Loucy (cell line): ENCODE results near the gene STK38L.

ENCODE experiments used
- H2AFZ ChIP-seq: fragments of 200-600 bp; sonication (generic); 2 replicates; pipeline ENCODE4 v1.6.0; 2016; ENCODE audit warnings: antibody characterized with exemption, mild to moderate bottlenecking, low read length, moderate library complexity
- H3F3A ChIP-seq: fragments of 200-600 bp; 2 replicates; pipeline ENCODE4 v1.6.0; 2016; ENCODE audit warnings: antibody characterized with exemption, low read depth, mild to moderate bottlenecking
- H3K27me3 ChIP-seq: fragments of 200-600 bp; sonication (generic); 2 replicates; pipeline ENCODE4 v1.6.1; 2014; ENCODE audit warnings: low read length, mild to moderate bottlenecking; ENCODE audit not compliant: insufficient read depth, poor library complexity, severe bottlenecking
- H3K36me3 ChIP-seq: fragments of 200-600 bp; sonication (generic); 2 replicates; pipeline ENCODE4 v1.6.1; 2016; ENCODE audit warnings: low read length; ENCODE audit not compliant: insufficient read depth
- H3K4me1 ChIP-seq: fragments of 200-600 bp; sonication (generic); 2 replicates; pipeline ENCODE4 v1.5.1; 2014; ENCODE audit warnings: low read length, mild to moderate bottlenecking; ENCODE audit not compliant: insufficient read depth, poor library complexity, severe bottlenecking
- H3K4me2 ChIP-seq: fragments of 200-600 bp; sonication (generic); 2 replicates; pipeline ENCODE4 v1.6.0; 2014; ENCODE audit warnings: antibody characterized with exemption, low read length, low read depth, mild to moderate bottlenecking; ENCODE audit not compliant: poor library complexity, severe bottlenecking
- H3K4me3 ChIP-seq: fragments of 200-600 bp; sonication (generic); 2 replicates; pipeline ENCODE4 v1.5.1; 2014; ENCODE audit warnings: low read length, mild to moderate bottlenecking, mixed read lengths; ENCODE audit not compliant: poor library complexity, severe bottlenecking
- H3K79me2 ChIP-seq: fragments of 200-600 bp; sonication (generic); 2 replicates; pipeline ENCODE4 v1.6.1; 2014; ENCODE audit warnings: low read length; ENCODE audit not compliant: insufficient read depth
- H3K9ac ChIP-seq: fragments of 200-600 bp; sonication (generic); 2 replicates; pipeline ENCODE4 v1.6.0; 2014; ENCODE audit warnings: mild to moderate bottlenecking, low read depth, low read length, moderate library complexity; ENCODE audit not compliant: poor library complexity, severe bottlenecking
- H3K9me2 ChIP-seq: fragments of 200-600 bp; sonication (generic); replicated peaks from 2 replicates; pipeline ENCODE4 v1.6.1; 2016; ENCODE audit warnings: low read depth, low read length, mixed read lengths
- H3K9me3 ChIP-seq: fragments of 200-600 bp; sonication (generic); 2 replicates; pipeline ENCODE4 v1.6.1; 2014; ENCODE audit warnings: mild to moderate bottlenecking, antibody characterized with exemption, low read length, low read depth; ENCODE audit not compliant: insufficient read depth
- H4K20me1 ChIP-seq: fragments of 200-600 bp; sonication (generic); 2 replicates; pipeline ENCODE4 v1.6.0; 2014; ENCODE audit warnings: antibody characterized with exemption, low read length, mild to moderate bottlenecking; ENCODE audit not compliant: insufficient read depth, poor library complexity, severe bottlenecking
- CTCF ChIP-seq: fragments of 200-600 bp; sonication (generic); conservative IDR thresholded peaks from 2 replicates; pipeline ENCODE4 v1.5.1; 2014; ENCODE audit warnings: mild to moderate bottlenecking, antibody characterized with exemption, low read length
- EZH2phosphoT487 ChIP-seq: fragments of 200-600 bp; IDR thresholded peaks from 2 replicates; pipeline ENCODE4 v1.6.1; 2018; ENCODE audit warnings: antibody characterized with exemption, mild to moderate bottlenecking, moderate library complexity, borderline replicate concordance

Gene STK38L

DNA sequence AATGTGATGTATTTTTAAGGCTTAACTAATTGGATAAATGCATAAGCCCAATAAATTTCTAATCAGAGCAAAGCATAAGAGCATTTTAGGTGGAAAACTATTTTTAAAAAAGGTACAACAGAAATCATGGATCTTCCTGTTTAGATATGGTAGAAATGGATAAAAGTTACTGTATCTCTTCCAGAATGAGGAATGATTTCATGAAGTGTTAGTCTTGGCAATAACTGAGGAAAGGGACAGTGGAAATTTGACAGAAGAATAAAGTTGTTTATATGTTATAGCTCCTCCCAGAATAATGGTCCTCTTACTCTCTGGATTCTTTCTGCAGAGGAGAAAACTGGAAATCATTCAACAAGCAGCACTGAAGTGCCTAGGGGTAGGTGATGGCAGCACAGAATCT is 56.1 kb downstream of the STK38L start:
- Histone ChIP-seq H4K20me1 (no peaks in the 10 kb centered on the region), H2AFZ (no peak overlapping the region), H3K4me2 (no peak overlapping the region), H3K9me3 (no peaks in the 10 kb centered on the region), H3K9me2 (no peaks in the 10 kb centered on the region), H3K79me2 (no peaks in the 10 kb centered on the region), H3F3A (no peaks in the 10 kb centered on the region), H3K36me3 (no peaks in the 10 kb centered on the region), H3K9ac (no peak overlapping the region), H3K27me3 (no peaks in the 10 kb centered on the region), H3K4me3 (no peak overlapping the region), H3K4me1 (peaks cover 4% of the 10 kb centered on the region)
- TF ChIP-seq EZH2phosphoT487, result no peak
- no peak for TF ChIP-seq CTCF

GRCh38 chr12:27303139-27304111 is 59.3 kb downstream of the STK38L start:
- Histone ChIP-seq H3K4me3 (no peak overlapping the region), H4K20me1 (no peaks in the 10 kb centered on the region), H3K9ac (no peak overlapping the region), H3K79me2 (no peaks in the 10 kb centered on the region), H3K4me2 (no peak overlapping the region), H3K36me3 (no peaks in the 10 kb centered on the region), H3K9me3 (no peaks in the 10 kb centered on the region), H3K4me1 (peaks cover 14% of the 10 kb centered on the region), H3F3A (no peaks in the 10 kb centered on the region; the same call in 1 of the 2 replicates), H2AFZ (no peak overlapping the region), H3K9me2 (no peaks in the 10 kb centered on the region), H3K27me3 (no peaks in the 10 kb centered on the region)
- TF ChIP-seq CTCF (no peak), EZH2phosphoT487 (no peak)

DNA sequence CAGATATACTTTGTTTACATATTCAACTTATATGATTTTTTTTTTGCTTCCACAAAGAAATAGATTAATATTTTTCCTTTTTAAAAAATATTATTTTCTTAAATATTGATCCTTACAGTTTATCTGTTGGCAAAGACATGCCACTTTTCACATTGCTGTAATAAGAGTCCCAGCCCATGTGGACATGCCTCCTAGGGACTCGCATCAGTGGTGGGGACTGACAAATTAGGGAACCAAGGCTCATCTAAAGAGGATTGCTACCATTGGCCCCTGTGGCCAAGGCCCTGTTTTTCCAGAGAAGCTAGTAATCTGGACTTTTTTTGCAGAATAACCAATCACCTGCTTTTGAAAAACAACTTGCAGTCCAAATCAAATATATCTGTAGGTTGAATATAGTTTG is 60.8 kb downstream of the STK38L start:
- TF ChIP-seq EZH2phosphoT487 (no peak), CTCF (no peak)
- H3K4me3 ChIP-seq, result no peak overlapping the region
- no peaks in the 10 kb centered on the region for H3K9me2 ChIP-seq
- no peak overlapping the region for H2AFZ ChIP-seq
- H3K4me2 ChIP-seq, result no peak overlapping the region
- H3K4me1 ChIP-seq, result peaks cover 23% of the 10 kb centered on the region
- no peaks in the 10 kb centered on the region for H3K9me3 ChIP-seq
- no peak overlapping the region for H3K9ac ChIP-seq
- no peaks in the 10 kb centered on the region for H4K20me1 ChIP-seq
- no peaks in the 10 kb centered on the region for H3K27me3 ChIP-seq
- H3K36me3 ChIP-seq, result no peaks in the 10 kb centered on the region
- no peaks in the 10 kb centered on the region; the same call in 1 of the 2 replicates for H3F3A ChIP-seq
- H3K79me2 ChIP-seq, result no peaks in the 10 kb centered on the region
